GM19397 (cell line): ENCODE data around the gene COL4A4.

Source experiments
- ATAC-seq: cut with Tn5 transposase; IDR thresholded peaks from one replicate; pipeline ENCODE4 v1.9.1; 2021; ENCODE audit warnings: mild to moderate bottlenecking, moderate library complexity; ENCODE audit not compliant: unreplicated experiment

COL4A4 gene

DNA sequence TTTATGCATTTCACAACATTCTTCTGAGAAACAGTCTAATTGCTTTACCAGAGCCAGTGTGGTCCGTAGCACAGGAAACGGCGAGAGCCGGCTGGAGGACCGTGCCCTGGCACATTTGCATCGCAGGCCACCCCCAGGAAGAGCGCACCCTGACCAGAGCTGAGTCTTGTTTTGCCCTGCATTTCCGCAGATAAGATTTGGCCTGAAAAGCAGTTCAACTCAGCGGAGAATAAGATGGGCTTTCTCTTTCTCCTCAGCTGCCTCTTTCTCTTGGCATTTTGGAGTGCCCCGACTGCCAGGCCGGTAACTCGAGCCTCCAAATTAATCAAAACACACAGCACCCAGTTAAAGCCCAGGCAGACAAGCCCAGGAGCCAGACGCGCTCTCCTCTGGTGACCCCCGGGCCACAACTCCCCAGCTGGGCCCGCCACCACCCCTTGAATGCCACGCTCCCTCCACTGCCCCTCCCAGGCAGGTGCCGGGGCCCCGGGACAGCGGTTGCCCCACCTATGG lies 464 bp downstream of the COL4A4 start:
- ATAC-seq: peak; percentile 82

DNA sequence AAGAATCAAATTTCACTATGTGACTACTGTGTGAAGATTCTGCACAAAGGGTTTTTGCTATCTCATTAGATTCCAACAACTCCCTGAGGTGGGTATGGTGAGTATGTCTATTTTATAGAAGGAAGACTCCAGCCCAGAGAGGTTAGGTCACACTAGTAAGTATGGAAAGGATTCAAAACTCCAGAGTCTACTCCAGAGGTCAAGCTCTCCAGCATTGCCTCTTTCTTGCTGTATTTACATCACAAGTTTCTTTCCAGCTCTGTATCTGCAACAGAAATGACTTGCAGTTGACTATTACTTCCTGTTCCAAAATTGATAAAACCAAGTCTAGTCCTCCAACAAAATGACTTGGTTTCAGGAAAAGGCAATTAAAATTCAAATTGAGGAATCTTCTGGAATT lies 2.1 kb downstream of the COL4A4 start:
- no peak for ATAC-seq

DNA sequence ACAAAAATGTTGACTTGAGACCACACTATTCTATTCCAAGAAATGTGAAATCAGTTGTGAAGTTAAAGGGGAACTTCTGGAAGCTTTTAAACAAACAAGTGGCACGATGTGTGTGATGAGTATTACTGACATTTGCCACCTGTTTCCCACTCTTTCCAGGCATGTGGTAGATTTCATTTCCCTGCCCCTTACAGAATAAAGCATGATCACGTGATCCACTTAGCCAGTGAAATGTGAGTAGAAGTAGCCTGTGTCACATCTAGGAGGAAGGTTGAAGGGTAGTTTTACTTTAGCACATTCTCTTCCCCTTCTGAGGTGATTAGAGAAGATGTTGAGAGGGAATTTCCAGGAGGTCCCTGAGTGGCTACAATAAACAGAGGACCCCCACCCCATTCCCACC lies 3.8 kb downstream of the COL4A4 start:
- no peak for ATAC-seq

DNA sequence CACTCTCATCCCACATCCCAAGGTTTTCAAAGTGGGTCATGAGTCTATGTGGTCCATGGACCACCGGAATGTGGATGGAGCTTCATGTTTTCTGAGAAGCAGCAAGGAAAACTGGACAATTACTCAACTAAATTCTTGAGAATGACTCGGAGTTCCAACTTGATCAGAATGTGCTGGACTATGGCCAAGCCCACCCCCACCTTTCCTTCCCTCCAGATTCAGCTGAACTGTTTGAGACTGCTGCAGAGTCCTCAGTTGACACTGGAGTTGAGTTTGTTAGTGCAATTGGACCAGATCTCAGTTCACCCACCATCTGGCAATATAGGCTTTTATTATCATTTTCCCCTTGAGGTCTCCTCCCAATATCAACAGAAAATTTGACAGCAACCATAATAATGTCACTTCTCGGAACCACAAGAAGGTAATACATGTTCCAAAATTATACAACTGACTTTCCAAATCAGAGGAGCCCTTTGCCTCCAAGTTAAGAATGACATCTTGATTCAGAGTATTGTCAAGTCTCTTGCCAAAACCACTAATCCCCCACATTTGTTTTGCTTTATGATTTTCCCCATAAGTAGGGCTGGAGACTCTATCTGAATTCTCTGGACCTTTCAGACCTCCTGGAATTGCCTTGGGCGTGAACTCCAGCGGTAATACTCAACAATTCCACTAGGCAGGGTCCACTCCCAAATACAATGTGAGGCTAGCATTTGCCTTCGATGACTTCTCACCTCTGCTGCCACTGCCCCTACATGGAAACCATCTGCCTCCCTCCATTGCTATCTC lies 8.8 kb downstream of the COL4A4 start:
- no peak for ATAC-seq

DNA sequence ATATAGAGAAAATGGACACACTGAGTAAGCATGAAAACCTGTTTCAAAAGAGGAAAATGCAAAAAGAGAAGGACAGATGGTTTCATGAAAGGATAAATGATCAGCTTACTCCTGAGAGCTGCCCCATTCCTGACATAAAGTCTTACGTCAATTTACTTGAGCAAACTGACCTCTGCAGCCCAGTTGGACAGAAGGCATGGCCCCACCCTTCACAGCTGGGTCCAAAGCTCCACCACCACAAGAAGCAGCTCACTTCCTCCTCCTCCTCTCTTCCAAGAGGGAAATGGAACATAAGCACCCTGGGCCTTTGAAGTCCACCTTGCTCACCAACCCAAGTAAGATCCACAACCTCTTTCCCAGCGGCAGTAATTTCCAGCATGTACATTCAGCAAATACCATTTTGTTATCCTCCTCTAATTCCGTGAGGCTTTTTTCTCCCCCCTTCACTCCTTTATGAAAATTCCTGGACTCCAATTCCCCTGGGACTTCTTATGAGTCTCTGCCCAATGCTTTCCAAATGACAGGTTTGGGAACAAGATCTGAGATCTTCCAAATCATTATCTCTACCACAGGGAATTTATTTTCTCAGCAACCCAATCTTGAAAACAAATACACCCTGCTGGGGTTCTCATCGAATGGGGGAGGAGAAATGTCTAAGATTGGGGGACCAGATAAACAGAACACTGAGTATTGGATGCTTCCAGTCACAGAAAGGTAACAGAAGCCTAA lies 10.1 kb downstream of the COL4A4 start:
- no peak for ATAC-seq

DNA sequence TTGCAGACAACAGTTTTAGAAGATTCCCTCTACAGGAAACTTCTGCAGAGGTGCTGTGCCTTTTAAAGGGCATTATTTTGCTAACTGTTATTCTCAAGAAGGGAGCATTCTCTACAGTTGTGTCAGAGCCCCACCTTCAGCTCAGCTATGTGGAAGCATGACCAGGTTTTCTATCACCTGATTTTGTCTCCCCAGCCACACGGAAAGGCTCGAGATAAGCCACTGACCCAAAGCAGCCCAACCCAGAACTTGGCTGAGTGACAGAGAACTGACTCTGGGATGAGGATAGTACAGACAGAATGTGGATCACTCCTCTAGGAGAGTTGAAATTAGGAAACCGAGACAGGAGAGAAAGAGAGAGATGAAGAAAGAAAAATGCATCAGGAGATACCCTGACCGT lies 10.7 kb downstream of the COL4A4 start:
- ATAC-seq: no peak

DNA sequence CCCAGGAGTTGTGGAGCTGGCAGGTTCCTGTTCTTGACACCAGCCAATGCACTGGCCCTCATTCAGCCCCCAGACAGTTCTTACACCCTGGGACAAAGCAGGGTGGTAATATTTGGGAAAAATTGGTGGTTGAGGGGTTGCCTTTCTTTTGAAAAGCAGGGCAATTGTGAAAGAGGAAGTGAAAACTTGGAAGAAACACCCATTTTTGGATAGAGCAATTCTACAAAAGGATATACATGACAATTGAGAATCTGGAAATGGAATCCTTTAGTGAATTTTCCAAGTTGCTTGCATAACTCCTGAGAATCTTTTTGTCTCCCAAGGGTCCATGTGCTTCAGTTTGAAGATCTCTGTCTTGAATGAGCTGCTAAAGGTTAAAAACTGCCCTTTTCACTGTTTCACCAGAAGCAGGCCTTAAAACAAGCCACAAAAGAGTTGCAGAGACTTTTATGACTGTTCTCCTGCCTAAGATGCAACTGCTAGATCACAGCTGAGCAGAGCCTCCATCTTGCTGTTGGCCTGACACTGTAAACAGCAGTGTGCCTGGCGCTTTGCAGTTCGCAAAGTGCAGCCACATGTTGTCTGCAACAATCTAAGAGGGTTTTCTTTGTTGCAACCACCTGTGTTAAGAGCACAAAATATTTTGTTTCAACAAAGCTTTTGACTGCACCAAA lies 11.8 kb downstream of the COL4A4 start:
- ATAC-seq: no peak

DNA sequence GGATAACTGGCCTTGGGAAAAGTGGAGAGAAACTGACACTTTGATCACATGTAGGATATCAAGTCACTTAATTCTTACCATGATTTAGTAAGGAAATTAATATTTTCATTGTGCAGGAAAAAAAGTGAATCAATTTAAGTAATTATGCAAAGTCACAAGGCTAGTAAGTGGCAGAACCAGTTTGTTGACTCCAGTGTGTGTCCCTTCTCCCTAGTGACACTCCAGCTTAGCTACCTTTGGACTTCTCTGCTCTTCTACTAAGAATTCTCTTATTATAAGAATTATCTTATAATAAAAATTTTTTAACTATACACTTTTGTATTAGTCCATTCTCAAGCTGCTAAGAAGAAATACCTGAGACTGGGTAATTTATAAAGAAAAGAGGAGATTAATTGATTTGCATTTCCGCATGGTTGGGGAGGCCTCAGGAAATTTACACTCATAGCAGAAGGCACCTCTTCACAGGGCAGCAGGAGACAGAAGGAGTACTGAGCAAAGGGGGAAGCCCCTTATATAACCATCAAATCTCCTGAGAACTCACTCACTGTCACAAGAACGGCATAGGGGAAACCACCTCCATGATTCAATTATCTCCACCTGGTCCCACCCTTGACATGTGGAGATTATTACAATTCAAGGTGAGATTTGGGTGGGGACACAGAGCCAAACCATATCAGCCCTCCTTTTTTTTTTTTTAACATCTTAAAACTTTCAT lies 13.6 kb downstream of the COL4A4 start:
- ATAC-seq: no peak

DNA sequence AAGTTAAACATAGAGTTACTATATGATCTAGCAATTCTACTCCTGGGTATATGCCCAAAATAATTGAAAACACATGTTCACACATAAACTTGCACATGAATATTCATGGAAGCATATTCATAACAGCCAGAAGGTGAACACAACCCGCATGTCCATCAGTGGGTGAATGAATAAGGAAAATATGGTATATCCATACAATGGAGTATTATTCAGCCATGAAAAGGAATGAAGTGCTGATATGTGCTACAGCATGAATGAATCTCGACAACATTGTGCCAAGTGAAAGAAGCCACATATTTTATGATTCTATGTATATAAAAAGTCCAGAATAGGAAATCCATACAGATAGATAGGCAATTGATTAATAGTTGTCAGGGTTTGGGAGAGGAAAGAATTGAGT lies 15.9 kb downstream of the COL4A4 start:
- no peak for ATAC-seq

DNA sequence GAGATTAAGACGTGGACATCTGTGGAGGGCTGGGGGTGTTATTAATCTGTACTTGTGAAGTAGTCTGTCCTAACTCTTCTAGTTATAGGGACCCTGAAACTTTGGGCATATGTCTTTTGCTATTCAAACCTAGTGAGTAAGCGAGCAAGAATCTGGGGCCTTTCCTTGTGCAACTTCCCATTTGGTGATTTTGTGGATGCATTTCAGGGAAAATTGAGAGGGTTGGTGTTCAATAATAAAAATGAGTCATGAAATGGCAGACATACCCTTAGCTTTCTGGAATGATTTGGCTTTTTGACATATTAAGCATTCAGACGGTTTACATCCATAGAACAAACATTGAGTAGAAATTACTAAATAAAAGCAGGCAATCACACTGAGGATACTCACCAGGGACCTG lies 17.0 kb downstream of the COL4A4 start:
- no peak for ATAC-seq

DNA sequence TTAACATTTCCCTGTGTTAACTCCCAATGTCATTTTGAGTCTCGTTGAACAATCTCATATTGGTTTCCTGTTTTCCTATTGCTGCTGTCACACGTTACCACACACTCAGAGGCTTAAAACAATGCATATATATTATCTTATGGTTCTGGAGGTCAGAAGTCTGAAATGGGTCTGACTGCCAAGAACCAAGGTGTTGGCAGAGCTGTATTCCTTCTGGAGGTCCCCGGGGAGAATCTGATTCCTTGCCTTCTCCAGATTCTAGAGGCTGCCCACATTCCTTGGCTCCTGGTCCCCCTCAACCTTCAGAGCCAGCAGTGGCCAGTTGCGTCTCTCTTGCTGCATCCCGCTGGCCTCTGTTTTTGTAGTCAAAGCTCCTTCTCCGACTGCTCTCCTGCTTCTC lies 17.5 kb downstream of the COL4A4 start:
- no peak for ATAC-seq

DNA sequence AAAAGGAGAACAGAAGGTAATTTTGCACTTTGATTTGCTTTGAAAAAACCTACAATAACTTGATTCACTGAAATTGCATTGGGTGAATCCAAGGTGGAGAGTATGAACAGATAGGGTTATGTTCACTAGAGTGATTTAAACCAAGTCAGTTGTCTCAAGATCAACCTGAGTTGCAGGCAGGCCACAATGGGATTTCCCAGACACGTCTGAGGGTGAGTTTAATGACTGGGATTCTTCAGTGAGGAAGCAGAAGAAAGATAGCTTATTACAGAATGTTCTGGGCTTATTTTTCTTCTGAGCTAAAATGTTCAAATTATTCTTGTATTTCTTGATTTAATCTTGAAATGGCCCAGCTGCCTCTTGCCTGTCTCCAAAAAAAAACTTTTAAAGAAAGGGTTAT lies 20.1 kb downstream of the COL4A4 start:
- no peak for ATAC-seq

DNA sequence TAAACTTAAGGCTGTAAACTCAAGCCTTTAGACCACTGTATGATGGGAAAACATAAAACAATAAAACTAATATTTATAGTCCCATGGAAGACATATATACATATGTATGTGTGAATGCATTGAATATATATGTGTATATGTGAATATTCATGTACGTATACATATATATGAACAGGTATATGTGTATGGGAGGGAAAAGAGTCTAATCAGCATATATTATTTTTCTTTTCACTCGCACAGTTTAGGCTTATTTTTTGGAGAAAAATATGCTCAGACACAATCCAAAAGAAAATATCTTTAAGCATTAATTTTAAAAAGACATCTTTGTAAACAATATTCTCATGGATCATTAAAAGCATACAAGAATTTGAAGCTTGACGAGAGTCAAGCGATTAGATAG lies 22.7 kb downstream of the COL4A4 start:
- ATAC-seq: no peak

DNA sequence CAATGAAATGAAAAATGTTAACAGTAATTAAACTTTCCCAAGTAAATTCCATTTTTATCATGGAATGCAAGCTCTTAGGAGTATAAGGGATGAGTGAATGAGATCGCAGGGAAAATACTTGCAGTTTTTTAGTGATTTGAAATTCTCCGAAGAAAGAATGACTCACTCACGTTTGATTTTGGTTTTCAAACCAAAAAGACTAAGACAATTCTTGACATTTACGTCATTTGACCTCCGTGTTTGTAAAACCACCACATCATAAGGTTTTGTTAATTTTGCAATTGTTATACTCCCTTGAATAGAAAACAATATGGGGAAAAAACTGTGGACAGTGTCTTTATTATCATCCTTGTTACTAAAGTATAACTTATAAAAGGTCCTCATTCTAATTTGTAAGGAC lies 29.4 kb downstream of the COL4A4 start:
- ATAC-seq: no peak

DNA sequence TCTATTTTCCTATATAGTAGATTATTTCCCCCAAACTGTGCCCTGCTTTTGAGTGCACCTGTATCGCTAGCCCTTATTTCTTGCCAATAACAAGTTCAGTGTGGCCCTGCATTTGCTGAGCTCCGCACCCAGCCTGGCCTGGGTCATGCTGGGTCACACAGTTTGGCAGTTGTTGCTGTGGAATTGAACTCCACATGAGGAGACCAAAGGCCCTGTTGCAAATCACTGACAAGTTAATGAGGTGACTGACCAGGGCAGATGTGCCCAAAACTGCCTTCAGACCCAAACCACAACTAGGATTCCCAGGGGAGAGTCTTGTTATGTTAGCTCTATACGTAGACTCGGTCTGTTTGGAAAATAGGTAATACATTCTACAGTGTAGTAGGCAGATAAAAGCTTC lies 31.0 kb downstream of the COL4A4 start:
- ATAC-seq: no peak

DNA sequence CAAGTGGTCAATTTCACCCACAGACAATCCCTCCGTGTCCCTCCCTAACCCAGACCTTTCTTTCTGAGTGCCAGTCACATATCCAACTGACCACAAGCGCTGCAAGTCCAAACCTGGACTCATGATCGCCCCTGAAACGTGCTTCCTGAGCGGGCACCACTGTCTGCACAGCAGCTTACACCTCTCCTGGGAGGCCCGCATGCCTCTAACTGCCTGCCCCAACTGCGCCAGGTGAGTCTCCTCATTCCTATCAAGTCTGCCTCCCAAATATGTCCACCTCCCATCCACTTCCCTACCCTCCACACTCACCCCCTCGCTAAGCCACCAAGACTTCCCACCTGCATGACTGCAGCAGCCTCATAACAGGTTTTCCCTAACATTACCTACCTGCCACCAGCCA lies 33.4 kb downstream of the COL4A4 start:
- ATAC-seq: no peak

DNA sequence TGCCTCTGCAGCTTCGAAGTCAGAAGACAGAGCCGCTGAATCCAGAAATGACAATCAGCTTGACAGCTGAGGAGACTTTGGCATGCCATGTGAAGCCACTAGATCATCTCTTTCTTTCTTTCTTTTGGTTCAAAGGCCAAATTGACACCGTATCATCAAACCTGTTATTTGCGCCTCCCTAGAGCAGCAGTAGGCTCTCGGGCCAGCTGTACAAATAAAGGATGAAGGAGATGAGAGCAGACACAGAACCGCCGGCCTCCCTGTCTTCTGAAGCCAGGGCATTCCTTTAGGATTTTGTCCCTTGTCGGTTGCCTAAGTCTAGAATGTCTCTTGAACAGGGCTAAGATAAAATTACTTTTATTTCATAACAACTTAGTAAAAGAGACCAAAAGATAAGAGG lies 36.8 kb downstream of the COL4A4 start:
- ATAC-seq: no peak

DNA sequence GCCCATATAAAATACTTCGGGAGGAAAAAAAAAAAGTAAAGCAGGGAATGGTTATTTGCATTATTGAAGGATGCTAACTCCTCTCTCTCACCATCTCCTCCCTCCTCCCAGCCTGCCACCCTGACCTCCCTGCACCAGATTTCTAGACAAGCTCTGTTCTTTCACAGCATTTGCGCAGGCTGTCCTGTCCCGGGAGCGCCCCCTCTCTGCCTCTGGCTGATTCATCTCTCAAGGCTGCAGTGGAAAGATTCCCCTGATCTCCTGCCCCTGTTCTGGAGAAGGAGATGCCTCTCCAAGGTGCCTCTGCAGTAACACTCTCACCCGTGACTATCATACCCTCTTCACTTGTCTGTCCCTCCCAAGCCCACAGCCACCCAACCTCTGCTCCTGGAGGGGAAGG lies 38.5 kb downstream of the COL4A4 start:
- no peak for ATAC-seq

DNA sequence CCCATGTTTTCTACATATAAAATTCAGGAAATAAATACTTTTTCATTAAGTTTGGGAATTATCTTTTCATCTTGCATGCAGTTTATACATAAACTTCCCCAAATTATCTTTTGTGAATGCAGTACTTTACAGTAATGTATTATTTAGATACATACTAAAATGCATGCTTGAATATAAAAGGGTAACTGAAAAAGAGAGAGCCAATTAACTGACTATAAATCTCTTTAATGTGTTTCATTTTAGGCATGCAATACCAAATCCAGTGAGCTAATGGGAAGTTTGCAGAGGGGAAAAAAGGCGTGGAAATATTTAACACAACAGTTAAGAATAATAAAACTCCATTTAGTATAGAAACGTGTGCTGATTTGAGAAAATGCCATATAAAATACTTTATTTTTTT lies 39.2 kb downstream of the COL4A4 start:
- ATAC-seq: no peak

DNA sequence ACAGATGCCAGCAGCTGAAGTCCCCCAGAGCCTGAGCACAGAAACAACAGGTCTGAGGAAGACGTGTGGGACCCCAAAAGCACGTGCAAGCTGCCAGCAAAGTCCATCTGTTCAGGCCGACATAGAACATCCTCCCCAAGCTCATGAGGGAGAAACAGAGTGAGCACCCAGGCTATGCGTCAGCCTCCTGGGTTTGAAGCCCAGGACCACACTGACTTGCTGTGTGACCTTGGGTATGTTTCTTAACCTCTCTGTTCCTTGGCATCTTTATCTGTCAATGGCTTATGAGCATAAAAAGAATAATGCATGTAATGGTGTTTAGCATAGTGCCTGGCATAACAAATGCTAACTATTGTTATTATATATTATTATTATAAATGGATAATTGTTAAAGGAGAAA lies 40.3 kb downstream of the COL4A4 start:
- ATAC-seq: no peak

DNA sequence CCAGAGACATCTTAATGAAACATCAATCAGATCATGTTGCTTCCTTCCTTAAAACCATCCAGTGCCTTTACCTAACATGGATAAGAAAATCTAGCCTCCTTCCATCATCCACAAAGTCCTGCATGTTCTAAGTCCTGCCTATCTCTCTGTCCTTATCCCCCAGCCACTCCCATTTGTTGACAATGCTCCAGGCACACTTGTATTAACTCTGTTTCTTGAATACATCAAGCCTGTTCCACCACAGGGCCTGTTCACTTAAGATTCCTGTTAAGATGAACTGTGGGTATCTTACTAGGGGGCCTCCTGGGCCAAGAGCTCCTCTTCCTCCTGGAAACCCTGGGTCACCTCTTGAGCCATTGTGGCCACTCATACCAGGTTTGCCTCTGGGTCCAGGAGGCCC lies 45.7 kb downstream of the COL4A4 start:
- ATAC-seq: no peak
